Measurements from ENCODE around the gene ELOVL5. TPM values are rescaled to one million over a fixed set of nuclear protein-coding genes. Genes with fewer than 3 reads are reported as not detected.

The ELOVL5 gene
- total RNA-seq, 1 experiment from 2014 or later, result 121 TPM

- Histone ChIP-seq H3K4ac (ENCODE audit: low read depth, low read length) (no peak overlapping the region), H3K9me3 (ENCODE audit: control insufficient read depth, low read depth, low read length) (no peaks in the 10 kb centered on the region), H3K27me3 (ENCODE audit: insufficient read depth, low read length) (no peaks in the 10 kb centered on the region), H4K8ac (replicated peaks; ENCODE audit: insufficient read length, low read depth, low read length) (no peak overlapping the region), H2AK5ac (ENCODE audit: insufficient read length, low read length) (no peak overlapping the region), H2BK12ac (ENCODE audit: insufficient read length, low read depth, low read length) (no peak overlapping the region), H2BK15ac (ENCODE audit: low read depth, low read length) (no peak overlapping the region), H3K79me1 (ENCODE audit: insufficient read depth, low read depth, low read length, poor library complexity, severe bottlenecking) (peaks cover 21% of the 10 kb centered on the region), H3K9ac (ENCODE audit: extremely low read depth, insufficient read length, low read length) (no peak overlapping the region), H2BK120ac (ENCODE audit: low read depth, low read length, poor library complexity, severe bottlenecking) (no peak overlapping the region), H2AFZ (ENCODE audit: low read length) (no peak overlapping the region), H2BK5ac (ENCODE audit: insufficient read length, low read length) (no peak overlapping the region), H3K79me2 (ENCODE audit: insufficient read depth, low read length) (peaks cover 81% of the 10 kb centered on the region), H3K56ac (ENCODE audit: insufficient read length, low read depth, low read length) (no peak overlapping the region), H3T11ph (ENCODE audit: low read length) (no peak overlapping the region), H3K27ac (ENCODE audit: insufficient read length, low read depth, low read length) (no peak overlapping the region), H3K4me1 (ENCODE audit: insufficient read depth, low read length) (peaks cover 19% of the 10 kb centered on the region), H3K18ac (ENCODE audit: insufficient read length, low read depth, low read length) (no peak overlapping the region), H4K20me1 (ENCODE audit: control insufficient read depth, insufficient read depth, insufficient read length) (no peaks in the 10 kb centered on the region), H4K91ac (ENCODE audit: insufficient read length, low read depth, low read length) (no peak overlapping the region), H3K14ac (ENCODE audit: insufficient read depth, low read length) (no peak overlapping the region), H3K23me2 (ENCODE audit: insufficient read length, low read depth, low read length, poor library complexity, severe bottlenecking) (no peaks in the 10 kb centered on the region), H2BK20ac (ENCODE audit: low read depth, low read length, poor library complexity, severe bottlenecking) (no peak overlapping the region), H3K4me2 (ENCODE audit: insufficient read depth, insufficient read length, low read length) (peak overlapping the region; percentile 19), H3K23ac (ENCODE audit: insufficient read length, low read depth, low read length) (no peak overlapping the region), H4K5ac (ENCODE audit: insufficient read length, low read depth, low read length) (no peak overlapping the region)
- peaks cover 11 to 18% (median 15%) of the 10 kb centered on the region in 3 experiments for H3K36me3 Mint-ChIP-seq (ENCODE audit: insufficient read depth in 1 of 3, low read depth in 3 of 3)
- H3K4me3 Mint-ChIP-seq, result peak overlapping the region in 1 of 2 experiments; percentile 50; a peak in 1 of 5 replicates
- no peaks in the 10 kb centered on the region for H3K27me3 Mint-ChIP-seq (ENCODE audit: low read depth)
- peaks cover 34 to 45% of the 10 kb centered on the region in 2 experiments for H3K4me1 Mint-ChIP-seq
- no peaks in the 10 kb centered on the region for H3K9me3 Mint-ChIP-seq
- DNase-seq, result no peak
- TF ChIP-seq, protein P1, sequence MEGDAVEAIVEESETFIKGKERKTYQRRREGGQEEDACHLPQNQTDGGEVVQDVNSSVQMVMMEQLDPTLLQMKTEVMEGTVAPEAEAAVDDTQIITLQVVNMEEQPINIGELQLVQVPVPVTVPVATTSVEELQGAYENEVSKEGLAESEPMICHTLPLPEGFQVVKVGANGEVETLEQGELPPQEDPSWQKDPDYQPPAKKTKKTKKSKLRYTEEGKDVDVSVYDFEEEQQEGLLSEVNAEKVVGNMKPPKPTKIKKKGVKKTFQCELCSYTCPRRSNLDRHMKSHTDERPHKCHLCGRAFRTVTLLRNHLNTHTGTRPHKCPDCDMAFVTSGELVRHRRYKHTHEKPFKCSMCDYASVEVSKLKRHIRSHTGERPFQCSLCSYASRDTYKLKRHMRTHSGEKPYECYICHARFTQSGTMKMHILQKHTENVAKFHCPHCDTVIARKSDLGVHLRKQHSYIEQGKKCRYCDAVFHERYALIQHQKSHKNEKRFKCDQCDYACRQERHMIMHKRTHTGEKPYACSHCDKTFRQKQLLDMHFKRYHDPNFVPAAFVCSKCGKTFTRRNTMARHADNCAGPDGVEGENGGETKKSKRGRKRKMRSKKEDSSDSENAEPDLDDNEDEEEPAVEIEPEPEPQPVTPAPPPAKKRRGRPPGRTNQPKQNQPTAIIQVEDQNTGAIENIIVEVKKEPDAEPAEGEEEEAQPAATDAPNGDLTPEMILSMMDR (conservative IDR thresholded peaks at IDR 0.05), result no peak
- no CpG with 5 or more reads among the region's 12 CpGs for WGBS (ENCODE audit: extremely low coverage, insufficient read length, low lambda C conversion rate)
- peak overlapping the region; percentile 70 to 96 (median 81); a peak in 5 of 7 replicates for H3K27ac Mint-ChIP-seq
These were observed 13.3 kb downstream of the ELOVL5 start for GRCh38 chr6:53335224-53335994.

Data from H9 (cell line).